Esophagus muscularis mucosa (tissue), 4 donors: Measurements from ENCODE around the gene EFCAB8.

Source experiments
- CTCF ChIP-seq, 3 experiments: fragments of 200-600 bp in 2 of 3; fragments of 450-650 bp in 1 of 3; sonication (generic) in 2 of 3; IDR thresholded peaks; one replicate each; pipeline ENCODE4 v1.5.1; 2017 to 2019; ENCODE audit warnings: antibody characterized with exemption in 3 of 3, mild to moderate bottlenecking in 2 of 3, moderate library complexity in 1 of 3
- EP300 ChIP-seq: sonication (generic); formaldehyde crosslinking; IDR thresholded peaks from one replicate; pipeline ENCODE4 v1.6.1; 2017; ENCODE audit warnings: antibody characterized with exemption
- POLR2A ChIP-seq: fragments of 450-650 bp; IDR thresholded peaks from one replicate; pipeline ENCODE4 v1.6.1; 2017; ENCODE audit warnings: antibody characterized with exemption, moderate library complexity, mild to moderate bottlenecking, low read depth
- POLR2AphosphoS5 ChIP-seq, 2 donors: sonication (generic); formaldehyde crosslinking; IDR thresholded peaks; one replicate each; pipeline ENCODE4 v1.6.1; 2017; ENCODE audit warnings: antibody characterized with exemption in 2 of 2

- TF ChIP-seq CTCF (IDR thresholded peaks at IDR 0.05) (no peak), POLR2AphosphoS5 (IDR thresholded peaks at IDR 0.05) (no peak), EP300 (no peak), POLR2A (no peak)
These were observed 142.2 kb downstream of the EFCAB8 start for GRCh38 chr20:33000802-33001466.
